Upper lobe of left lung (tissue), 4 donors: Measurements from ENCODE around the gene CCDC82.

Source experiments
- CTCF ChIP-seq, 6 experiments: fragments of 450-650 bp in 4 of 6; fragments of 200-600 bp in 2 of 6; sonication (generic) in 2 of 6; IDR thresholded peaks; one replicate each; pipeline ENCODE4 v1.5.1; 2016 to 2019; ENCODE audit warnings: antibody characterized with exemption in 6 of 6
- EP300 ChIP-seq, 4 donors: sonication (generic); formaldehyde crosslinking; IDR thresholded peaks; one replicate each; pipeline ENCODE4 v1.5.1; 2017; ENCODE audit warnings: antibody characterized with exemption in 4 of 4, control low read depth in 2 of 4
- POLR2A ChIP-seq, 4 donors: fragments of 450-650 bp; IDR thresholded peaks; one replicate each; pipeline ENCODE4 v1.5.1; 2016 to 2017; ENCODE audit warnings: antibody characterized with exemption in 4 of 4, mild to moderate bottlenecking in 2 of 4
- POLR2AphosphoS5 ChIP-seq, 2 donors: sonication (generic); formaldehyde crosslinking; IDR thresholded peaks; one replicate each; pipeline ENCODE4 v1.5.1; 2017; ENCODE audit warnings: antibody characterized with exemption in 2 of 2

GRCh38 chr11:96367342-96367741 is 22.4 kb downstream of the CCDC82 start:
- TF ChIP-seq POLR2A (IDR thresholded peaks at IDR 0.05) (no peak), CTCF (IDR thresholded peaks at IDR 0.05) (no peak), EP300 (IDR thresholded peaks at IDR 0.05) (no peak), POLR2AphosphoS5 (IDR thresholded peaks at IDR 0.05) (no peak)
